Ammon's horn (tissue), 1 donor: ENCODE measurements around the gene SPRY1.

Source experiments
- DNase-seq: peaks from one replicate; pipeline ENCODE4 v3.0.0-alpha.2; 2016; ENCODE audit warnings: low spot score

The SPRY1 gene

GRCh38 chr4:123409334-123409733, 12.7 kb downstream of the SPRY1 start:
- DNase-seq, result no peak

GRCh38 chr4:123411514-123411913, 14.9 kb downstream of the SPRY1 start:
- DNase-seq, result no peak

- DNase-seq, result no peak
Measured at GRCh38 chr4:123412091-123412505, 15.5 kb downstream of the SPRY1 start.

GRCh38 chr4:123412700-123413512, 16.3 kb downstream of the SPRY1 start:
- DNase-seq, result no peak

- no peak for DNase-seq
Measured at GRCh38 chr4:123415576-123415975, 19.0 kb downstream of the SPRY1 start.

GRCh38 chr4:123415977-123416376, 19.4 kb downstream of the SPRY1 start:
- DNase-seq, result no peak

GRCh38 chr4:123417813-123418212, 21.2 kb downstream of the SPRY1 start:
- no peak for DNase-seq

- DNase-seq, result peak; percentile 18
Measured at GRCh38 chr4:123418351-123418931, 21.8 kb downstream of the SPRY1 start.

- DNase-seq, result no peak
Measured at GRCh38 chr4:123419885-123420755, 23.5 kb downstream of the SPRY1 start.

GRCh38 chr4:123421227-123421936, 24.8 kb downstream of the SPRY1 start:
- DNase-seq, result no peak

- no peak for DNase-seq
Measured at GRCh38 chr4:123421937-123422781, 25.6 kb downstream of the SPRY1 start.

GRCh38 chr4:123423819-123424218, 27.2 kb downstream of the SPRY1 start:
- no peak for DNase-seq

GRCh38 chr4:123427951-123428350, 31.4 kb downstream of the SPRY1 start:
- no peak for DNase-seq

- DNase-seq, result no peak
Measured at GRCh38 chr4:123430031-123430430, 33.4 kb downstream of the SPRY1 start.

GRCh38 chr4:123430501-123430900, 33.9 kb downstream of the SPRY1 start:
- no peak for DNase-seq

- DNase-seq, result no peak
Measured at GRCh38 chr4:123433573-123433972, 37.0 kb downstream of the SPRY1 start.

- DNase-seq, result no peak
Measured at GRCh38 chr4:123433976-123434375, 37.4 kb downstream of the SPRY1 start.

GRCh38 chr4:123435246-123436113, 38.9 kb downstream of the SPRY1 start:
- no peak for DNase-seq

- DNase-seq, result no peak
Measured at GRCh38 chr4:123438031-123438430, 41.4 kb downstream of the SPRY1 start.
